ENCODE data around the gene BTRC.

The BTRC gene

DNA sequence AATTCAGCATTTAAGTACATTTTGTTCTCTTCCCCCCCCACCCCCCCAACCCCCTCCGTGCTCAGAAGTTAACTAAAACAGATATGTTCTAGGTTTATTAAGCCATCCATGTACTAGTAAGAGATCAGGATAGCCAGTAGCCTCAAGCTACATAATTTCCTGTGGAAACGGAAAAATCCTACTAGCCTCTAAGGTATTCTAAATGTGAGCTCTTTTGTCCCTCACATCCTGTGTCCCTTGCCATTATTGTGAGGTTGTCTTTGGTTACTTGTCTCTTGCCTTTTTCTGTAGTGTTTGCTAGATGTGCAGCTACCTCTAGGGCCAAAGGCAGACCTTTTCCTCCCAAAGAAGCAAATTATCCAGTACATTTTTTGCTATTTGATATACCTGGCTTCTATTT is 92.1 kb downstream of the BTRC start:
- no peak for DNase-seq (ENCODE audit: low spot score)

DNA sequence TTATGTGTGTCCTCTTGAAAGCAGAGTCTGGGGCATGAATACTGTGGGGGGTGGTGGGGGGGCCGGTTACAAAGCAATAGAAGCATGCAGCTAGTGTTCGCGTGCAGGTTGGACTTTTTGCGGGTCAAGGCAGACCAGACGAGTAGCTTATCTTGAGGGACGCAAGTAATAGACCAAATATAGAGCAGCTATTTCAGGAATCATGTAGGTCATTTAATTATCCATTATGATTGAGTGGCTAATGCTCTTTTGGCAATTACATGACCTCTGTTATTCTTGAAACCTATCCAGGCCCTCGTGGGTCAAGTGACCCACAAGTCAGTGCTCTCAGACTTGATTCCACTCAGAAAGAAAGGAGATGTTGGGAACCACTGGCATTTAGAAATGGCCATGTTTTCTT is 93.0 kb downstream of the BTRC start:
- DNase-seq (ENCODE audit: low spot score) = no peak

- DNase-seq (ENCODE audit: low spot score) = no peak
Observed at GRCh38 chr10:101447477-101447876, 93.5 kb downstream of the BTRC start.

DNA sequence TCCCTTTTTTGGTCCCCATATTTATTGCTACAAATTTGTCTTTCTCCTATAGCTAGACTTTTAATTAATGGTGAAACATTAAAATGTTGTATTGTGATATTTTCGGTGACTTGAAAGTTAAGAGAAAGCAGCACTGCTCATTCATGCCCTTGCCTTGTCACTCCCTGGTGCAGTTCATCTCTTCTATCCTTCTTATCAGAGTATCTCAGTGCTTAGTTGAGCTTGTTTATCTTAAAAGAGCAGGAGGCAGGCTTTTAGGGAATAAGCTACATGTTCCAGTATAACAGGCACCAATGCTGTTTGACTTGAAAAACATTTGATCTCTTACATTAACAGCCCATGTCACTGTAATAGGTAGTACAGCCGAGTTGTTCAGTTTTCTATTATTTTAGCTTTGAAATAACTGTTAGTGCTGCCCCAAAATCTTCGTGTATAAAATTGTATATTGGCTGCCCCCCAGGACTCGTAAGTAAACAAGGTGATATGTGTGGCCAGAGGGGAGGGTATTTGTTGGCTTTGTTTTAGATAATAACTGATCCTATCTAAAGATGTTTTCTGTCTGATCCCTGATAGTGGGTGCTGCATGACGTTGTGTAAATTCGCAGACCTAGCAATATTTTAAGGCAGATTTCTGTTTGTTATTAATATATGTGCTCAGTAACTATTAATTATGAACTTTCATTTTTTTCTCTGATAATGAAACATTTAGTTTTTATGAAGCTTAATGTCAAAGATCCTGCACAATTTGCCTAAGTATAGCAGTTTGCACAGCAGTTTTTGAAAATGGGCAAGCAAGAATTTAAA is 96.5 kb downstream of the BTRC start:
- no peak for DNase-seq (ENCODE audit: low spot score)

GRCh38 chr10:101451261-101451660 is 97.3 kb downstream of the BTRC start:
- DNase-seq (ENCODE audit: low spot score) = no peak

DNA sequence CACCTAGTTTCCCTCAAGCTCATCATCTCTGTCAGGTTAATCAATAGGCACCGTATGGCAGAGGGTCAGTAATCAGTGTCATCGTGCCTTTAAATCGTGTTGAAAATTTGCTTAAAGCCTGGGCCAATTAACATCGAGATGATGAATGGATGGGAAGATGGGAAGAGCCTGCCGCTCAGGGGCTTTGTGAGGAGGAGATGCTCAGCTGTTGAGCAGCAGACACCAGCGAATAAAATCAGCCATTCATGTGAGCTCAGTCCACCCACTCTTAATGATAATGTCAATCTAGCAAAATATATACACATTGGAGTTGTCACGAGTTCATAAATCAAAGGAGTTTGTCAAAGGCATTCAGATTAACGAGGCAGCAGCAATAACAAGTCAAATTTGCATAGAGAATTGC is 97.7 kb downstream of the BTRC start:
- no peak for DNase-seq (ENCODE audit: low spot score)

DNA sequence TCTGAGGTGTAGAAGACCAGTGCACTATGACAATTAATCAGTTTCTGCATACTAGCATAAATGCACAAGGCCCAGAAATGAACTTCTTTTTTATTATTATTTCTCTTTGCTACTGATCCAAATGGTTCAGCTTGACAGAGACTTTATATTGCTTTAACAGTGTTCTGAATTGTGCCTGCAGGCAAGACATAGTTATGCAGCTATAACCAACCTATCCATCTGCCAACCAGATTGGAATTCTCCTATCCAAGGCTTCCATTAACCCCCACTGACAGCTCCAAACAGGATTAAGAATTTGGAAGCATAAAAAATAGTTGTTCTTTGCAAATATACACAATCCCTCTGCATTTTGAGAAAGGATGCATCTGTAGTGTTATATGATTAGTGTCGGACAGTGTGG is 98.2 kb downstream of the BTRC start:
- no peak for DNase-seq (ENCODE audit: low spot score)

DNA sequence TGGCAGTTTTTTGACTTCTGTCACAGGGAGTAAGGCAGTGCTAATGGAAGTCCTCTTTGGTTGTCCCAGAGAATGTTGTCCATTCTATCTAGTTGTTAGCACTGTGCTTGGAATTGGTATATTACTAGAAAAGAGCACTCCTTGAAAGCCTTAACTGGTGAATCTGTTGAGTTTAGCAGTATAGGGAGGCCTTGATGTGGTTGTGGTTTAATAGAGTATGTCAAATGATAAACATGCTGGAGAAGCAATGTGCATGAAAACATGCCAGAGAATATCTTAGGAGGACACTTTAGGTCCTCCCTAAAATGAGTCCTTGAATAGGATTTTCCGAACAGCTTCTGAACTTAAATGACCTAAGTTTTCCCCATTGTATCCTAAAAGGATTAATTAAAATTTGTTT is 98.6 kb downstream of the BTRC start:
- no peak for DNase-seq (ENCODE audit: low spot score)

DNA sequence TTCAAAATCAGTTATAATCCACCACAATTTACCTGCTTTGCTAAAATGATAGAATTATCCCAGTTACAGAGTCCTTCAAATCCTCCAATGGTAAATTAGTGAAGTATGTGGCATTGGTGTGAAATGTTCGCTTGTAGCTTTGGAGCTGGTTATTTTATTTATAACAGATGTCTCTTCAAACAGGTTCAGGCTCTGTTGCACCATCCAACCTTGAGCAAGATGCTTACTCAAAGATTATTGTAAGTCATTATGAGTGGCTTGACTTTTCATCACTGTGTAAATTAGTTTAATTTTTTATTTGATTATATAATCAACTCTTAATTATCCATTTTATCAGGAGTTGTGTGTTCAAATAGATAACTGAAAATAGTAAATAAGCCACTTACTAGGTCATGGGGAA is 99.4 kb downstream of the BTRC start:
- no peak for DNase-seq (ENCODE audit: low spot score)

GRCh38 chr10:101453791-101454718 is 100.1 kb downstream of the BTRC start:
- DNase-seq (ENCODE audit: low spot score) = no peak

DNA sequence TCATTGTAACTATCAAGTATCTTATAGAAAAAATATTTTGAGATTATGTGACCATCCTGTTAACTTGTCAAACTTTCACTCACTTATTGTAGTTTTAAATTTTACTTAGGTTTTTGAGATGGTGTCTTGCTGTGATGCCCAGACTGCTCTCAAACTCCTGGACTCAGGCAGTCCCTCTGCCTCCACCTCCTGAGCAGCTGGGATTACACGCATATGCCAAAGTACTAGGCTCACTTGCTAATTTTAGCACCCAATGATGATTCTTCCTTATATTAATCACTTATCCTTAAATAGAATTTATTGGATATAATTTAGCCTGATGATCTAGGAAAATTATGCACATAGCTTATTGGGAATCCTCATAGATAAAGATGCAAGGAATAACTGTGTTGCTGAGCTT is 104.9 kb downstream of the BTRC start:
- DNase-seq (ENCODE audit: low spot score) = no peak

DNA sequence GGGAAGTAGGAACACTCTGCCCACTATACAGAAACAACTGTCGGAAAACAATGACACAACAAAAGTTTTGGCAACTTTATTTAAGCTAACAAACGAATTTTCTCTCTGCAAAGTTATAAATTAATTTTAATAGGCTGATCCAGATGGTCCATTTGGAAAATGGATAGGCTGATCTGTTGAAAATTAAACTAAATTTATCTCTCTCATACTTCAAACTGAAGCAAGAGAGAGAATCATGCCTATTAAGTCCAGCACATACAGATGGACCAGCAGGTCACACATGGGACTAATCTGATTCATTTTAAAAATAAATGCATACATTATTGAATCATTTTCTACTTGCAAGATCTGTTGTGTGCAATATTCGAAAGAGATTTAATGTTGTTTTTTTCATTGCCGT is 110.1 kb downstream of the BTRC start:
- no peak for DNase-seq (ENCODE audit: low spot score)

DNA sequence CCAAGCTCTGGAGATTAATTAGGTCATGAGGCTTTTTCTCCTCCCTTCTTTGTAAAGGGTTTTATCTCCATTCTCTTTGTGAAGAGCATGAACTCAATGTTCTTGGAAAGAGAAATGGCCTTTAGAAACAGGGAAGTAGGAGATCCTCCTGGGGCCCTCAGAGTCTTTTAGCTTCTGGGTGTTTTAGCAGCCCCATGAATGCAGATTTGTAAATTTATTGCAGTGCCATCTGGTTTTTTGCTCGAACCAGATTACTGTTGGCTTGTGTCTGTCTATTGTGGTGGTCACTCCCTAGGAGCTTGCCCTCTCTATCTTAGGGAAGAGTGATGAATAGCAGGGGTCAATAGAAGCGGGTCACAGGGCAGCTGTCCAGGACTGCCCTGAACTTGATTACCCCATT is 110.6 kb downstream of the BTRC start:
- DNase-seq (ENCODE audit: low spot score) = no peak

DNA sequence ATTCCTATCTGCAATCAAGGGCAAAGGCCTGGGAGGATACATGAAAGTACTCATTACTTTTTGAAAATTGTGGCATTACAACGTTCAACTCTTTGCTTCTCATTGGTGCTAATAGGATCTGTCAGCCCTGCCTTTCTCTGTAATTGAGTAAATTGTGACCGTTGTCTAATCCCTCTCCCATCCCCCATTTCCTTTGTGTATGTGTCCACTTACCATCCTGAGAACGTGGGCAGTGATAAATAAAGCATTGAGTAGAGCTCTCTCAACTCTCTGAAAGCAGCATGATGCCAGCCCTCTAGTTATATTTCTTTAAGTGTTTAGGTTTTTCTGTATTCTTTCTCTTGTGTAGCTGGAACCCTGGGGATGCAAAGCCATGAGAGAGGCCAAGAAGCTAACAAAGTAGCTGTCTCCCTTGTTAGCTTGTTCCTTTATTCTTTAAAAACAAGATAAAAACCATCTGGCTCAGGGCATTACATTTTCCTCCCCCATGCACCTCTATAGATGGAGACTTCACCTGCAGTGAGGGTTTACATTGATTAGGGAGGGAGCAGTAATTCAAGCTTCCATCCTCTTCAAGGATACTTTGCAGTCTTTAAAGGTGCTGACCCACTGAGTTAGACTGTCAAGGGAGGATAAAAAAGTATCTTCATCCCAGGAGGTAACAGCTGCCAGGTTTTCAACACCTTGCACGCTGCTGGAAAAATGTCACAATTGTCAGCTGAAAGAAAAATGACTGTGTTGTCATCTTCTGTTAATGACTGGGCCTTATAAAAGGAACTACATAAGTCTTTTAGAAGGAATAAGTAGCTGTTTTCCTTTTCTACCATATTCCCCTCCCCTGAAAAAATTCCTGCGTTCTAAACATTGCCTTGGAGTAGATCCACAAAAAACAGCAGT is 112.3 kb downstream of the BTRC start:
- no peak for DNase-seq (ENCODE audit: low spot score)

- peak; percentile 64 for DNase-seq (ENCODE audit: low spot score)
Observed at GRCh38 chr10:101467286-101467770, 113.4 kb downstream of the BTRC start.

DNA sequence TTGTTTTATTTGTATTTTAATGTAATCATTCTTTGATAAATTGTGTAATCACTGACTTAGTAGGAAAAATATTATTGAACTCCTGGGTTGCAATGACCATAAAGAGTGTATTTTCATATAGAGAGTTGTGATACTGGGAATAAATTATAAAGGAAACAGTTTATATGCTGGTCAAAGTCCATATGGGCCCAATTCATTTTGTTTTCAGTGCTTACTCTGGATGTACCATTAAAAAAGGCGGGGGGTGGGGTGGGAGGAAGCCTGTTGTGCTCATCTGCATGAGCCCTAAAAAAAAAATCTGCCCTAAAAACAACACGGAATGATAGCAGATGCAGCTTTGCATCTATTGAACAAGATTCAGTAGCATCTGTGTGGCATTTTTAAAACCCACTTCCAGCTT is 114.2 kb downstream of the BTRC start:
- DNase-seq (ENCODE audit: low spot score) = no peak

- DNase-seq (ENCODE audit: low spot score) = no peak
Observed at GRCh38 chr10:101476383-101476782, 122.4 kb downstream of the BTRC start.

DNA sequence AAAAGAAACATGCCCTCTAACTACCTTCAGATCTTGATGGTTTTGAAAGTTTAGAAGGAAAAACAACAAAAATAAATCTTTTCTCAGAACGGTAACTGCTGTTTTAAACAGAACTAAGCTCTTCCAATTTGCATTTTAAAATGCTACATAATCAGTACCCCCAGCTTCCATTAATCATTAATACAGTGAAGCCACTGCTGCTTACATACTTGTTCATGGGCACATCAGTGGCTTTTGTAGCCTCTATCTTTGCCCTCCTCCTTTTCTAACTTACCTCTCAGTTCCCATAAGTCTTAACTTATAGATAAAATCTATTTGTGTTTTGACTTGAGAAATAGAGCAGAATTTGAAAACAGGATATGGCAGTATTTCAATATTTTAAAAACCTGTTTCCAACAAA is 125.0 kb downstream of the BTRC start:
- DNase-seq (ENCODE audit: low spot score) = no peak

- DNase-seq (ENCODE audit: low spot score) = no peak
Observed at GRCh38 chr10:101481256-101481655, 127.3 kb downstream of the BTRC start.

GRCh38 chr10:101482568-101482967 is 128.6 kb downstream of the BTRC start:
- no peak for DNase-seq (ENCODE audit: low spot score)

- no peak for DNase-seq (ENCODE audit: low spot score)
Observed at GRCh38 chr10:101484175-101484745, 130.3 kb downstream of the BTRC start.

GRCh38 chr10:101485207-101485606 is 131.2 kb downstream of the BTRC start:
- DNase-seq (ENCODE audit: low spot score) = no peak

Measured in AG08396 (cell line).